Measurements from ENCODE around the gene HRAS.
A peak's percentile ranks its signal among the peaks of the same experiment; 100 is the strongest.

HRAS gene

GRCh38 chr11:534396-535209, 773 bp downstream of the HRAS start:
- no peak for TF ChIP-seq CTCF (conservative IDR thresholded peaks at IDR 0.05; ENCODE audit: low read length)
- H3K4me3 ChIP-seq (ENCODE audit: low read length), result peak overlapping the region; percentile 72
- DNase-seq (ENCODE audit: low read depth), result peak; percentile 25

- TF ChIP-seq CTCF (conservative IDR thresholded peaks at IDR 0.05; ENCODE audit: low read length), result no peak
- H3K4me3 ChIP-seq (ENCODE audit: low read length), result peak overlapping the region; percentile 72
These were observed 1.6 kb downstream of the HRAS start for GRCh38 chr11:533586-534395.

GRCh38 chr11:532986-533585, 2.3 kb downstream of the HRAS start:
- H3K4me3 ChIP-seq (ENCODE audit: low read length), result no peak overlapping the region
- DNase-seq (ENCODE audit: low read depth), result no peak
- TF ChIP-seq CTCF (conservative IDR thresholded peaks at IDR 0.05; ENCODE audit: low read length), result no peak

More at GRCh38 chr11:533586-534395, 1.6 kb downstream of the HRAS start:
- DNase-seq (ENCODE audit: low read depth), result no peak

GRCh38 chr11:532527-532985, 2.8 kb downstream of the HRAS start:
- no peak overlapping the region for H3K4me3 ChIP-seq (ENCODE audit: low read length)
- no peak for DNase-seq (ENCODE audit: low read depth)
- no peak for TF ChIP-seq CTCF (conservative IDR thresholded peaks at IDR 0.05; ENCODE audit: low read length)

- TF ChIP-seq CTCF (conservative IDR thresholded peaks at IDR 0.05; ENCODE audit: low read length), result no peak
- DNase-seq (ENCODE audit: low read depth), result no peak
- H3K4me3 ChIP-seq (ENCODE audit: low read length), result no peak overlapping the region
These were observed 3.4 kb downstream of the HRAS start for GRCh38 chr11:531919-532526.

GRCh38 chr11:530960-531831, 4.2 kb downstream of the HRAS start:
- no peak overlapping the region for H3K4me3 ChIP-seq (ENCODE audit: low read length)
- no peak for DNase-seq (ENCODE audit: low read depth)
- TF ChIP-seq CTCF (conservative IDR thresholded peaks at IDR 0.05; ENCODE audit: low read length), result no peak
